HEK293 (cell line): ENCODE data around the gene RRP15.

Experiments used
- CTCF ChIA-PET: fragments of 350-600 bp; formaldehyde crosslinking; extraction: SDS; loops from one replicate; lab custom pipeline; 2021; ENCODE audit warnings: antibody characterized with exemption; lab: Yijun Ruan, JAX
- POLR2A ChIA-PET: fragments of 300-600 bp; formaldehyde crosslinking; extraction: SDS; loops from one replicate; lab custom pipeline; 2020; ENCODE audit warnings: antibody characterized with exemption, inconsistent platforms; lab: Yijun Ruan, JAX
- H3K27ac ChIP-seq: fragments of 200-500 bp; sonication (Bioruptor generic); 2 replicates; pipeline ENCODE4 v1.5.1; 2014; ENCODE audit warnings: low read depth, low read length, control low read depth, inconsistent platforms; ENCODE audit errors: extremely low read depth
- H3K36me3 ChIP-seq, 2 experiments: fragments of 200-500 bp in 1 of 2; sonication (Bioruptor generic) in 1 of 2; 1 replicate in 1 of 2; 2 replicates in 1 of 2; pipeline ENCODE4 v1.5.1; 2014 to 2017; ENCODE audit warnings: inconsistent platforms in 2 of 2, low read length in 2 of 2; ENCODE audit not compliant: control insufficient read depth in 2 of 2, insufficient read depth in 1 of 2
- H3K4me1 ChIP-seq: fragments of 200-500 bp; sonication (Bioruptor generic); 2 replicates; pipeline ENCODE4 v1.5.1; 2014; ENCODE audit warnings: mild to moderate bottlenecking, low read length, inconsistent platforms; ENCODE audit not compliant: control insufficient read depth, insufficient read depth
- H3K4me3 ChIP-seq: 2 replicates; pipeline ENCODE4 v1.5.1; 2011; ENCODE audit warnings: low read depth, mild to moderate bottlenecking, control low read depth, low read length, moderate library complexity
- H3K9me3 ChIP-seq: fragments of 200-500 bp; sonication (Bioruptor generic); 2 replicates; pipeline ENCODE4 v1.5.1; 2014; ENCODE audit warnings: low read depth, low read length, inconsistent platforms; ENCODE audit not compliant: control insufficient read depth, insufficient read depth
- BCL11A ChIP-seq: fragments of 450-650 bp; formaldehyde crosslinking; IDR thresholded peaks from 2 replicates; pipeline ENCODE4 v1.5.1; 2016; ENCODE audit warnings: low read depth, missing biosample characterization, missing genetic modification characterization
- EGR2 ChIP-seq: fragments of 450-650 bp; formaldehyde crosslinking; IDR thresholded peaks from 2 replicates; pipeline ENCODE4 v1.5.1; 2016; ENCODE audit warnings: low read depth, missing biosample characterization, missing genetic modification characterization
- KLF1 ChIP-seq: fragments of 450-650 bp; formaldehyde crosslinking; IDR thresholded peaks from 2 replicates; pipeline ENCODE4 v1.5.1; 2016; ENCODE audit warnings: missing biosample characterization, missing genetic modification characterization
- MEIS1 ChIP-seq: sonication (generic); formaldehyde crosslinking; IDR thresholded peaks from 2 replicates; pipeline ENCODE4 v1.8.1; 2022; ENCODE audit warnings: missing genetic modification reagents, mild to moderate bottlenecking, borderline replicate concordance
- WT1 ChIP-seq: fragments of 450-650 bp; formaldehyde crosslinking; IDR thresholded peaks from 2 replicates; pipeline ENCODE4 v1.5.1; 2016; ENCODE audit warnings: missing biosample characterization, missing genetic modification characterization
- YY1 ChIP-seq: fragments of 450-650 bp; formaldehyde crosslinking; IDR thresholded peaks from 2 replicates; pipeline ENCODE4 v1.5.1; 2018; ENCODE audit warnings: missing biosample characterization, missing genetic modification characterization
- ZBTB7A ChIP-seq: fragments of 450-650 bp; formaldehyde crosslinking; IDR thresholded peaks from 2 replicates; pipeline ENCODE4 v1.5.1; 2016; ENCODE audit warnings: low read depth, missing biosample characterization, missing genetic modification characterization
- ZFHX2 ChIP-seq: fragments of 450-650 bp; formaldehyde crosslinking; conservative IDR thresholded peaks from 2 replicates; pipeline ENCODE4 v1.5.1; 2016; ENCODE audit warnings: missing biosample characterization, missing genetic modification characterization
- ZNF140 ChIP-seq: fragments of 450-650 bp; formaldehyde crosslinking; IDR thresholded peaks from 2 replicates; pipeline ENCODE4 v1.5.1; 2016; ENCODE audit warnings: missing biosample characterization, missing genetic modification characterization
- ZNF202 ChIP-seq: fragments of 450-650 bp; formaldehyde crosslinking; IDR thresholded peaks from 2 replicates; pipeline ENCODE4 v1.5.1; 2016; ENCODE audit warnings: missing biosample characterization, missing genetic modification characterization, borderline replicate concordance
- ZNF211 ChIP-seq: fragments of 450-650 bp; formaldehyde crosslinking; IDR thresholded peaks from 2 replicates; pipeline ENCODE4 v1.5.1; 2016; ENCODE audit warnings: low read depth, missing biosample characterization, missing genetic modification characterization
- ZNF394 ChIP-seq: fragments of 450-650 bp; formaldehyde crosslinking; IDR thresholded peaks from 2 replicates; pipeline ENCODE4 v1.5.1; 2016; ENCODE audit warnings: missing biosample characterization, missing genetic modification characterization, mild to moderate bottlenecking, moderate library complexity, borderline replicate concordance
- ZNF600 ChIP-seq: fragments of 450-650 bp; formaldehyde crosslinking; IDR thresholded peaks from 2 replicates; pipeline ENCODE4 v1.5.1; 2016; ENCODE audit warnings: missing biosample characterization, missing genetic modification characterization
- ZNF624 ChIP-seq: fragments of 450-650 bp; formaldehyde crosslinking; IDR thresholded peaks from 2 replicates; pipeline ENCODE4 v1.5.1; 2017; ENCODE audit warnings: missing biosample characterization, missing genetic modification characterization
- ZNF664 ChIP-seq: fragments of 450-650 bp; formaldehyde crosslinking; IDR thresholded peaks from 2 replicates; pipeline ENCODE4 v1.5.1; 2016; ENCODE audit warnings: missing biosample characterization, missing genetic modification characterization
- ZNF677 ChIP-seq: fragments of 450-650 bp; IDR thresholded peaks from 2 replicates; pipeline ENCODE4 v1.5.0; 2018; ENCODE audit warnings: missing biosample characterization, mild to moderate bottlenecking, missing genetic modification characterization, moderate library complexity
- TF ChIP-seq, protein P1 (sequence below): fragments of 450-650 bp; formaldehyde crosslinking; conservative IDR thresholded peaks from 2 replicates; pipeline ENCODE4 v1.5.1; 2016; ENCODE audit warnings: low read depth, missing biosample characterization, missing genetic modification characterization
- TF ChIP-seq, protein P2 (sequence below): fragments of 450-650 bp; formaldehyde crosslinking; IDR thresholded peaks from 2 replicates; pipeline ENCODE4 v1.5.1; 2017; ENCODE audit warnings: missing biosample characterization, missing genetic modification characterization
- TF ChIP-seq, protein P3 (sequence below): fragments of 450-650 bp; formaldehyde crosslinking; IDR thresholded peaks from 2 replicates; pipeline ENCODE4 v1.5.1; 2016; ENCODE audit warnings: missing biosample characterization, missing genetic modification characterization
- TF ChIP-seq, protein P4 (sequence below): fragments of 450-650 bp; formaldehyde crosslinking; IDR thresholded peaks from 2 replicates; pipeline ENCODE4 v1.5.1; 2016; ENCODE audit warnings: missing biosample characterization, missing genetic modification characterization, low read depth
- TF ChIP-seq, protein P5 (sequence below): IDR thresholded peaks from 2 replicates; pipeline ENCODE4 v1.6.1; 2011; ENCODE audit warnings: mild to moderate bottlenecking, low read depth, low read length, borderline replicate concordance

RRP15 gene

DNA sequence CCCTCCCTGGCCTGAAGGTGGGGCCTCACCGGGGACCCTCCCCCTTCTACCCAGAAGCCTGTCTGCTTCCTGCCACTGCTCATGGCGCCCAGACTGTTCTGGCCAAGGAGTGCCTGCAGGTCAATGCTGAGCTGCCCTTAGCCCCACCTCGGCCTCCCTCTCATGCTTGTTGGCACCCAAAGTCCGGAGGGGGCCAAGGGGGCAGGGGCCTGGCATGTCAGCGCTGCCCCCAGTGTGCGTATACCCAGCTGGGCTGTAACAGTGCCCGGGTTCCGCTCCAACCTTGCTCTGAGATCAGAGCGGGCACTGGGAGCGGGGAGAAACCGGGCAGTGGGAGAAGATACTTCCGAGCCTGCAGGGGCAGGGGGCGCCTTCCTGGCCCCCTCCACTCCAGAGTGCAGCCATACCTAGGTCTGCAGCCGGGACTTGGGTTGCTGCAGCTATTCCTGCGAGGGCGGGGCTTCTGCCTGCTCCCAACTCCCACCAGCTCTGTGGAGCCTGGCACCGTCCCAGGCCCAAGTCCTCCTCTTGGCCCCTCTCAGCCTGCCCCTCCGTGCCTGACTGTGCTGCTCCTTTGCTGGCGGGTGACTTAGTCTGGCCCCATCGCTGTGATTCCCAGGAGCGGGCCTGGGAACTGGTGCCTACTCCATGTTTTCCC is 38.6 kb downstream of the RRP15 start (continued):
- TF ChIP-seq, protein P1, sequence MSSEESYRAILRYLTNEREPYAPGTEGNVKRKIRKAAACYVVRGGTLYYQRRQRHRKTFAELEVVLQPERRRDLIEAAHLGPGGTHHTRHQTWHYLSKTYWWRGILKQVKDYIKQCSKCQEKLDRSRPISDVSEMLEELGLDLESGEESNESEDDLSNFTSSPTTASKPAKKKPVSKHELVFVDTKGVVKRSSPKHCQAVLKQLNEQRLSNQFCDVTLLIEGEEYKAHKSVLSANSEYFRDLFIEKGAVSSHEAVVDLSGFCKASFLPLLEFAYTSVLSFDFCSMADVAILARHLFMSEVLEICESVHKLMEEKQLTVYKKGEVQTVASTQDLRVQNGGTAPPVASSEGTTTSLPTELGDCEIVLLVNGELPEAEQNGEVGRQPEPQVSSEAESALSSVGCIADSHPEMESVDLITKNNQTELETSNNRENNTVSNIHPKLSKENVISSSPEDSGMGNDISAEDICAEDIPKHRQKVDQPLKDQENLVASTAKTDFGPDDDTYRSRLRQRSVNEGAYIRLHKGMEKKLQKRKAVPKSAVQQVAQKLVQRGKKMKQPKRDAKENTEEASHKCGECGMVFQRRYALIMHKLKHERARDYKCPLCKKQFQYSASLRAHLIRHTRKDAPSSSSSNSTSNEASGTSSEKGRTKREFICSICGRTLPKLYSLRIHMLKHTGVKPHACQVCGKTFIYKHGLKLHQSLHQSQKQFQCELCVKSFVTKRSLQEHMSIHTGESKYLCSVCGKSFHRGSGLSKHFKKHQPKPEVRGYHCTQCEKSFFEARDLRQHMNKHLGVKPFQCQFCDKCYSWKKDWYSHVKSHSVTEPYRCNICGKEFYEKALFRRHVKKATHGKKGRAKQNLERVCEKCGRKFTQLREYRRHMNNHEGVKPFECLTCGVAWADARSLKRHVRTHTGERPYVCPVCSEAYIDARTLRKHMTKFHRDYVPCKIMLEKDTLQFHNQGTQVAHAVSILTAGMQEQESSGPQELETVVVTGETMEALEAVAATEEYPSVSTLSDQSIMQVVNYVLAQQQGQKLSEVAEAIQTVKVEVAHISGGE (tag by site-specific recombination) = no peak
- no peak for TF ChIP-seq ZFHX2 (tag by site-specific recombination)
- TF ChIP-seq ZNF140 = no peak
- no peak for TF ChIP-seq ZNF624 (tag by site-specific recombination)
- TF ChIP-seq, protein P2, sequence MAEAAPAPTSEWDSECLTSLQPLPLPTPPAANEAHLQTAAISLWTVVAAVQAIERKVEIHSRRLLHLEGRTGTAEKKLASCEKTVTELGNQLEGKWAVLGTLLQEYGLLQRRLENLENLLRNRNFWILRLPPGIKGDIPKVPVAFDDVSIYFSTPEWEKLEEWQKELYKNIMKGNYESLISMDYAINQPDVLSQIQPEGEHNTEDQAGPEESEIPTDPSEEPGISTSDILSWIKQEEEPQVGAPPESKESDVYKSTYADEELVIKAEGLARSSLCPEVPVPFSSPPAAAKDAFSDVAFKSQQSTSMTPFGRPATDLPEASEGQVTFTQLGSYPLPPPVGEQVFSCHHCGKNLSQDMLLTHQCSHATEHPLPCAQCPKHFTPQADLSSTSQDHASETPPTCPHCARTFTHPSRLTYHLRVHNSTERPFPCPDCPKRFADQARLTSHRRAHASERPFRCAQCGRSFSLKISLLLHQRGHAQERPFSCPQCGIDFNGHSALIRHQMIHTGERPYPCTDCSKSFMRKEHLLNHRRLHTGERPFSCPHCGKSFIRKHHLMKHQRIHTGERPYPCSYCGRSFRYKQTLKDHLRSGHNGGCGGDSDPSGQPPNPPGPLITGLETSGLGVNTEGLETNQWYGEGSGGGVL (tag by site-specific recombination) = no peak
- TF ChIP-seq, protein P3, sequence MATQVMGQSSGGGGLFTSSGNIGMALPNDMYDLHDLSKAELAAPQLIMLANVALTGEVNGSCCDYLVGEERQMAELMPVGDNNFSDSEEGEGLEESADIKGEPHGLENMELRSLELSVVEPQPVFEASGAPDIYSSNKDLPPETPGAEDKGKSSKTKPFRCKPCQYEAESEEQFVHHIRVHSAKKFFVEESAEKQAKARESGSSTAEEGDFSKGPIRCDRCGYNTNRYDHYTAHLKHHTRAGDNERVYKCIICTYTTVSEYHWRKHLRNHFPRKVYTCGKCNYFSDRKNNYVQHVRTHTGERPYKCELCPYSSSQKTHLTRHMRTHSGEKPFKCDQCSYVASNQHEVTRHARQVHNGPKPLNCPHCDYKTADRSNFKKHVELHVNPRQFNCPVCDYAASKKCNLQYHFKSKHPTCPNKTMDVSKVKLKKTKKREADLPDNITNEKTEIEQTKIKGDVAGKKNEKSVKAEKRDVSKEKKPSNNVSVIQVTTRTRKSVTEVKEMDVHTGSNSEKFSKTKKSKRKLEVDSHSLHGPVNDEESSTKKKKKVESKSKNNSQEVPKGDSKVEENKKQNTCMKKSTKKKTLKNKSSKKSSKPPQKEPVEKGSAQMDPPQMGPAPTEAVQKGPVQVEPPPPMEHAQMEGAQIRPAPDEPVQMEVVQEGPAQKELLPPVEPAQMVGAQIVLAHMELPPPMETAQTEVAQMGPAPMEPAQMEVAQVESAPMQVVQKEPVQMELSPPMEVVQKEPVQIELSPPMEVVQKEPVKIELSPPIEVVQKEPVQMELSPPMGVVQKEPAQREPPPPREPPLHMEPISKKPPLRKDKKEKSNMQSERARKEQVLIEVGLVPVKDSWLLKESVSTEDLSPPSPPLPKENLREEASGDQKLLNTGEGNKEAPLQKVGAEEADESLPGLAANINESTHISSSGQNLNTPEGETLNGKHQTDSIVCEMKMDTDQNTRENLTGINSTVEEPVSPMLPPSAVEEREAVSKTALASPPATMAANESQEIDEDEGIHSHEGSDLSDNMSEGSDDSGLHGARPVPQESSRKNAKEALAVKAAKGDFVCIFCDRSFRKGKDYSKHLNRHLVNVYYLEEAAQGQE (tag by site-specific recombination) = no peak
- no peak for TF ChIP-seq YY1 (tag by site-specific recombination)
- no peak for TF ChIP-seq ZNF394
- TF ChIP-seq ZBTB7A (tag by site-specific recombination) = no peak

DNA sequence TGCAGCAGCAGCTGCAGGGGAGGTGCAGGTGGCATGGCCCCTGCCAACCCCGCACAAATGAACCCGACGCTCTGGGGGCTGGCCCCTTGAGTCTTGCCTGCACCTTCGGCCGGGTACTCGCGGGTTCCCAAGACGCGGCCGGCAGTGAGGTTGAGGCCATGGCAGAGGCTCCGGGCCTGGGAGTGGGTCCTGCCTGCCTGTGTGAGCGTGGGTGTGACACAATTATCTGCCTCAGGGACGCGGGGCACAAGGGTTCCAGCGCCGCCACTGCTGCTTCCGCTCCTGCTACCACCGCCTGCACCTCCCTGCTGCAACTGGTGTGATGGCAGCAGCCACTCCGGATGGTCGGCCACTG is 39.1 kb downstream of the RRP15 start:
- no peak for TF ChIP-seq EGR2 (tag by site-specific recombination)
- TF ChIP-seq ZNF202 (tag by site-specific recombination) = 0 out of 2 replicates have a peak, but pooled peaks have one; percentile 28
- no peak for TF ChIP-seq ZNF664 (tag by site-specific recombination)
- no peak for TF ChIP-seq ZNF677 (tag by site-specific recombination)
- H3K9me3 ChIP-seq = no peaks in the 10 kb centered on the region
- no peak overlapping the region for H3K4me3 ChIP-seq
- ChIA-PET CTCF (no interaction called here), POLR2A (no interaction called here)
- peaks cover 0 to 8% of the 10 kb centered on the region in 2 experiments; a peak in 1 of 3 replicates for H3K36me3 ChIP-seq
- H3K4me1 ChIP-seq = no peaks in the 10 kb centered on the region
- H3K27ac ChIP-seq = no peak overlapping the region

DNA sequence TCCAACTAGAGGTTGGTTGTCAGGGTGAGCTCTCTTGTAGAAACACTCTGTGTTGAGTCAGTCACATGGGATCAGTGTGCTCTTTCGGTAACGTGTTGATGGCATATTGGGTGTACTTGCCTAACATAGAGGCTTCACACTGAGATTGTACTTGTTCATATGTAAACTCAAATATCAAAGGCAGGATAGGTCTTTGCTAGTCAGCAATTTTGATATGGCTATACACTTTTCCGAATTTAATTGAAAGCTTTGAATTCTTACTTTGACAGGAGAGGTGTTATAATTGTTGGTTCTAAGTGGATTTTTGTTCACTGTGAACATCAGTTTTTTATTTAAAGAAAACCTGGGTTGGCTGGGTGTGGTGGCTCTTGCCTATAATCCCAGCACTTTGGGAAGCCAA is 43.7 kb downstream of the RRP15 start:
- Histone ChIP-seq H3K9me3 (no peaks in the 10 kb centered on the region), H3K27ac (no peak overlapping the region), H3K4me1 (no peaks in the 10 kb centered on the region), H3K36me3 (no peaks in the 10 kb centered on the region; a peak in 1 of 3 replicates), H3K4me3 (no peak overlapping the region)
- ChIA-PET POLR2A (no interaction called here), CTCF (interaction anchor here (0.5 to 2.4 kb wide), 13 partner anchors 8 to 1484 kb away, joined by 3 to 15 read pairs (median 8); no protein-coding TSS in a partner anchor)
- TF ChIP-seq ZNF600 (tag by site-specific recombination) = no peak
- TF ChIP-seq, protein P4, sequence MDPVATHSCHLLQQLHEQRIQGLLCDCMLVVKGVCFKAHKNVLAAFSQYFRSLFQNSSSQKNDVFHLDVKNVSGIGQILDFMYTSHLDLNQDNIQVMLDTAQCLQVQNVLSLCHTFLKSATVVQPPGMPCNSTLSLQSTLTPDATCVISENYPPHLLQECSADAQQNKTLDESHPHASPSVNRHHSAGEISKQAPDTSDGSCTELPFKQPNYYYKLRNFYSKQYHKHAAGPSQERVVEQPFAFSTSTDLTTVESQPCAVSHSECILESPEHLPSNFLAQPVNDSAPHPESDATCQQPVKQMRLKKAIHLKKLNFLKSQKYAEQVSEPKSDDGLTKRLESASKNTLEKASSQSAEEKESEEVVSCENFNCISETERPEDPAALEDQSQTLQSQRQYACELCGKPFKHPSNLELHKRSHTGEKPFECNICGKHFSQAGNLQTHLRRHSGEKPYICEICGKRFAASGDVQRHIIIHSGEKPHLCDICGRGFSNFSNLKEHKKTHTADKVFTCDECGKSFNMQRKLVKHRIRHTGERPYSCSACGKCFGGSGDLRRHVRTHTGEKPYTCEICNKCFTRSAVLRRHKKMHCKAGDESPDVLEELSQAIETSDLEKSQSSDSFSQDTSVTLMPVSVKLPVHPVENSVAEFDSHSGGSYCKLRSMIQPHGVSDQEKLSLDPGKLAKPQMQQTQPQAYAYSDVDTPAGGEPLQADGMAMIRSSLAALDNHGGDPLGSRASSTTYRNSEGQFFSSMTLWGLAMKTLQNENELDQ (tag by site-specific recombination) = no peak
- no peak for TF ChIP-seq WT1
- TF ChIP-seq, protein P5, sequence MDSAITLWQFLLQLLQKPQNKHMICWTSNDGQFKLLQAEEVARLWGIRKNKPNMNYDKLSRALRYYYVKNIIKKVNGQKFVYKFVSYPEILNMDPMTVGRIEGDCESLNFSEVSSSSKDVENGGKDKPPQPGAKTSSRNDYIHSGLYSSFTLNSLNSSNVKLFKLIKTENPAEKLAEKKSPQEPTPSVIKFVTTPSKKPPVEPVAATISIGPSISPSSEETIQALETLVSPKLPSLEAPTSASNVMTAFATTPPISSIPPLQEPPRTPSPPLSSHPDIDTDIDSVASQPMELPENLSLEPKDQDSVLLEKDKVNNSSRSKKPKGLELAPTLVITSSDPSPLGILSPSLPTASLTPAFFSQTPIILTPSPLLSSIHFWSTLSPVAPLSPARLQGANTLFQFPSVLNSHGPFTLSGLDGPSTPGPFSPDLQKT = no peak
- no peak for TF ChIP-seq MEIS1
- TF ChIP-seq KLF1 (tag by site-specific recombination) = no peak
- no peak for TF ChIP-seq BCL11A (tag by site-specific recombination)
- no peak for TF ChIP-seq ZNF211 (tag by site-specific recombination)
